Lower leg skin (tissue), 3 donors: ENCODE results near the gene TXNDC5.

Experiments
- CTCF ChIP-seq, 3 donors: fragments of 450-650 bp; IDR thresholded peaks; one replicate each; pipeline ENCODE4 v1.5.1; 2016; ENCODE audit warnings: antibody characterized with exemption in 3 of 3, mild to moderate bottlenecking in 3 of 3, moderate library complexity in 2 of 3
- POLR2A ChIP-seq, 2 donors: fragments of 450-650 bp; IDR thresholded peaks; one replicate each; pipeline ENCODE4 v1.6.1; 2016 to 2017; ENCODE audit warnings: antibody characterized with exemption in 2 of 2, mild to moderate bottlenecking in 1 of 2, moderate library complexity in 1 of 2

- TF ChIP-seq CTCF (IDR thresholded peaks at IDR 0.05), result no peak
- no peak for TF ChIP-seq POLR2A (IDR thresholded peaks at IDR 0.05)
Observed at GRCh38 chr6:7895125-7895423, 15.5 kb downstream of the TXNDC5 start.
